CD14-positive monocyte (primary cell): ENCODE measurements around the gene GLG1. TPM values are rescaled to one million over a fixed set of nuclear protein-coding genes. Genes with fewer than 3 reads are reported as not detected.

Experiments
- DNase-seq, 3 donors: peaks; one replicate each; pipeline ENCODE4 v3.0.0-alpha.2; 2011 to 2022
- H2AFZ ChIP-seq: 2 replicates; pipeline ENCODE4 v1.6.0; 2012; ENCODE audit warnings: mild to moderate bottlenecking, low read depth, low read length, inconsistent platforms; ENCODE audit not compliant: insufficient read depth, poor library complexity, severe bottlenecking
- H3K27ac ChIP-seq, 2 donors: 1 replicate in 1 of 2; 2 replicates in 1 of 2; pipeline ENCODE4 v1.5.1; 2012 to 2013; ENCODE audit warnings: low read length in 2 of 2, control low read depth in 1 of 2, inconsistent platforms in 1 of 2, low read depth in 1 of 2, mild to moderate bottlenecking in 1 of 2
- H3K27me3 ChIP-seq, 2 donors: one replicate each; pipeline versions ENCODE4 v1.6.0 to v1.6.1; 2011 to 2013; ENCODE audit warnings: low read length in 2 of 2; ENCODE audit not compliant: control insufficient read depth in 2 of 2, insufficient read depth in 2 of 2
- H3K36me3 ChIP-seq, 2 donors: replicated peaks in 1 of 2; 1 replicate in 1 of 2; 2 replicates in 1 of 2; pipeline versions ENCODE4 v1.5.1 to v1.6.1; 2012 to 2013; ENCODE audit warnings: low read length in 2 of 2, control low read depth in 1 of 2, inconsistent platforms in 1 of 2, mild to moderate bottlenecking in 1 of 2; ENCODE audit not compliant: insufficient read depth in 2 of 2, control insufficient read depth in 1 of 2
- H3K4me1 ChIP-seq, 2 donors: 1 replicate in 1 of 2; 2 replicates in 1 of 2; pipeline versions ENCODE4 v1.5.1 to v1.6.1; 2012 to 2013; ENCODE audit warnings: low read length in 2 of 2, control low read depth in 1 of 2, inconsistent platforms in 1 of 2, mild to moderate bottlenecking in 1 of 2, moderate library complexity in 1 of 2; ENCODE audit not compliant: insufficient read depth in 2 of 2, control insufficient read depth in 1 of 2
- H3K4me2 ChIP-seq: replicated peaks from 2 replicates; pipeline ENCODE3; 2012; ENCODE audit warnings: low read length, moderate library complexity, mild to moderate bottlenecking; ENCODE audit not compliant: poor library complexity, severe bottlenecking; ENCODE audit errors: extremely low read depth
- H3K4me3 ChIP-seq, 3 experiments: fragments of 200-600 bp in 1 of 3; sonication (generic) in 1 of 3; replicated peaks in 1 of 3; 1 replicate in 2 of 3; 2 replicates in 1 of 3; pipeline ENCODE4 v1.5.1; 2011 to 2013; ENCODE audit warnings: low read length in 3 of 3, mild to moderate bottlenecking in 3 of 3, control low read depth in 2 of 3, low read depth in 2 of 3, inconsistent platforms in 1 of 3, moderate library complexity in 1 of 3
- H3K79me2 ChIP-seq: 2 replicates; pipeline ENCODE4 v1.6.0; 2012; ENCODE audit warnings: mild to moderate bottlenecking, control low read depth, inconsistent platforms, low read length, moderate library complexity; ENCODE audit not compliant: insufficient read depth
- H3K9ac ChIP-seq: 2 replicates; pipeline ENCODE4 v1.6.0; 2017; ENCODE audit warnings: low read length, mild to moderate bottlenecking; ENCODE audit not compliant: insufficient read depth, poor library complexity, severe bottlenecking
- H3K9me3 ChIP-seq, 2 donors: replicated peaks in 1 of 2; 1 replicate in 1 of 2; 2 replicates in 1 of 2; pipeline versions ENCODE4 v1.5.1 to v1.6.1; 2012 to 2013; ENCODE audit warnings: low read length in 2 of 2, control low read depth in 1 of 2; ENCODE audit not compliant: control insufficient read depth in 1 of 2, insufficient read depth in 1 of 2
- H4K20me1 ChIP-seq: 2 replicates; pipeline ENCODE4 v1.6.0; 2012; ENCODE audit warnings: mild to moderate bottlenecking, low read length, control low read depth, moderate library complexity; ENCODE audit not compliant: insufficient read depth
- H3K27ac Mint-ChIP-seq, 7 donors: one replicate each; pipeline ENCODE4 v1.8.0; 2020; ENCODE audit warnings: mild to moderate bottlenecking in 7 of 7, mixed read lengths in 7 of 7, moderate library complexity in 6 of 7, inconsistent platforms in 2 of 7
- H3K27me3 Mint-ChIP-seq, 3 donors: one replicate each; pipeline ENCODE4 v1.8.0; 2021 to 2022; ENCODE audit warnings: low read depth in 3 of 3, mild to moderate bottlenecking in 3 of 3, mixed read lengths in 3 of 3, moderate library complexity in 3 of 3, inconsistent platforms in 1 of 3
- H3K36me3 Mint-ChIP-seq, 2 donors: one replicate each; pipeline ENCODE4 v1.8.0; 2020; ENCODE audit warnings: mixed read lengths in 2 of 2, inconsistent platforms in 1 of 2, mild to moderate bottlenecking in 1 of 2
- H3K4me1 Mint-ChIP-seq: one replicate; pipeline ENCODE4 v1.8.0; 2020; ENCODE audit warnings: mild to moderate bottlenecking, mixed read lengths
- H3K4me3 Mint-ChIP-seq, 2 donors: one replicate each; pipeline ENCODE4 v1.8.0; 2020; ENCODE audit warnings: mild to moderate bottlenecking in 2 of 2, mixed read lengths in 2 of 2, moderate library complexity in 1 of 2
- H3K9me3 Mint-ChIP-seq, 7 donors: one replicate each; pipeline ENCODE4 v1.8.0; 2020 to 2022; ENCODE audit warnings: mixed read lengths in 7 of 7, mild to moderate bottlenecking in 6 of 7, moderate library complexity in 6 of 7, inconsistent platforms in 2 of 7
- WGBS: methylation state at CpG from one replicate; pipeline ENCODE4 v1.1.5; 2013; ENCODE audit warnings: missing lambda C conversion rate; ENCODE audit not compliant: insufficient coverage; 5-methylcytosine and 5-hydroxymethylcytosine counted together
- intact Hi-C, 2 donors: fragments of 100-400 bp; cut with micrococcal nuclease; formaldehyde crosslinking; loops; one replicate each; pipeline versions ENCODE4 v1.15.0 to v1.15.1; 2023
- polyA plus RNA-seq, 3 donors: library from polyadenylated mRNA; depleted of rRNA in 1 of 3; unstranded in 2 of 3; stranded (reverse) in 1 of 3; fragments of 300-500 nt in 2 of 3; fragments of >200 nt in 1 of 3; fragmentation: Illumina TruSeq in 2 of 3; gene quantifications; 1 replicate in 2 of 3; 2 replicates in 1 of 3; pipeline ENCODE4 v1.2.3, GENCODE V29; 2012 to 2021
- TF ChIP-seq, protein P1 (sequence below): fragments of 200-600 bp; IDR thresholded peaks from one replicate; pipeline ENCODE4 v1.8.0; 2022; ENCODE audit warnings: antibody characterized with exemption, mild to moderate bottlenecking

The GLG1 gene
- polyA plus RNA-seq, 3 donors, result 40.3 to 69.1 (median 51.1) TPM

DNA sequence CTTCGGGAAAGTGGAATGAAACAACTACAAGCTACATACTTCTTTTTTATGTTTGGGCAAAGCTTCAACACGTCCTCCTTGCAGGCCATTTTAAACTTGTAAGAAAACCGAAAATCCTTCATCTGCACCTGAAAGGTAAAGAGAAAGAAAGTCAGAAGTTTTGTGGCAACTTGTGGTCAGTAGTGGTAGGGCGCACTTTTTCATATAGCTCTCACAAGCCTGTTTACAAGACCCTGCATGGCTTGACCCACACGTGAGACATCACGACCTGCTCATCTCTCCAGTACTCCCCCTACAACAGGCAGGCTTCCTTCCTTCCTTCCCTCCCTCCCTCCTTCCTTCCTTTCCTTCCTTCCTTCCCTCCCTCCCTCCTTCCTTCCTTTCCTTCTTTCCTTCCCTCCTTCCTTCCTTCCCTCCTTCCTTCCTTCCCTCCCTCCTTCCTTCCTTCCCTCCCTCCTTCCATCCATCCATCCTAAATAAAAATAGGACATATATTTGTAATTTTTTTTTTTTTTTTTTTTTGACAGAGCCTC lies 136.9 kb downstream of the GLG1 start:
- no peaks in the 10 kb centered on the region for H3K4me1 ChIP-seq
- intact Hi-C loops, result loop anchor here in 1 of 2 donors (10.0 kb wide), 1 partner anchor 155 kb away; no protein-coding TSS in a partner anchor
- H3K36me3 Mint-ChIP-seq, result peaks cover 87 to 97% of the 10 kb centered on the region in 2 donors

DNA sequence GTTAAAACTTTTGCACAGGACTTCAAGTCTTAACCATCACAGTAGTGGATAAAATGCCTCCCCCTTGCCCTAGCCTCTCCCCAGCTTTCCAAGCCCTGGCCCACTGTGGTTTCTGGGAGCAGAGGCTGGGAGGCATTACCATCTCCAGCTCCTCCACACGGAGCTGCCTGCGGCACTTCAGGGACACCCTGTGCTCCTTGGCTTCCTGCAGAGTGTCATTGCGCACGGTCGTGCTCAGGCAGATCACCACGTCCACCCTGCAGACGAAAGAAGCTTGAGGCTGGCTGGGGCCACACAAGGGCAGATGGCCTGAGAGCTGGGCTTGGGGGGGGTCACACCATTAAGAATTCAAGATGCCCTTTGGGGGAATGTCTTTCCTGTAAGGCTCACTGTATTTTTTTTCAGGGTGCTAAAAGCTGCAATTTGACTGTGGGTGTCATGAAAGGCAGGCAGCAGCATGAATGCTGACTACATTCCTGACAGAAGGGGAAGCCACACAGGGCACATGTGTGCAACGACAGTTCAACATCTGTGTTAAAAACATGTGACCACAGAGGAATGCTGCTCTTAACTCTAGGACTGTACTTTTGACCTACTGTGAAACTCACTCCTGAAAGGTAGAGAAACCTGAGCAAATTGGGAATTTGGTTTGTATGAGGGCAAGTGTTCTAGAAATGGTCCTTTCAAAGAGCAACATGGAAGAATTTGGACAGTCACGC lies 137.9 kb downstream of the GLG1 start:
- no peak overlapping the region for H3K4me3 Mint-ChIP-seq
- WGBS, result 96% methylated on average over 8 of the region's 9 CpGs
- no peaks in the 10 kb centered on the region for H3K4me1 Mint-ChIP-seq
- Histone ChIP-seq H3K79me2 (no peaks in the 10 kb centered on the region), H3K27ac (no peak overlapping the region), H3K9me3 (no peaks in the 10 kb centered on the region), H3K4me1 (no peaks in the 10 kb centered on the region), H3K36me3 (peaks cover 91 to 100% of the 10 kb centered on the region in 2 donors), H3K4me3 (no peak overlapping the region), H3K4me2 (no peak overlapping the region), H2AFZ (no peak overlapping the region), H3K9ac (no peak overlapping the region), H4K20me1 (no peaks in the 10 kb centered on the region), H3K27me3 (no peaks in the 10 kb centered on the region)
- TF ChIP-seq, protein P1, sequence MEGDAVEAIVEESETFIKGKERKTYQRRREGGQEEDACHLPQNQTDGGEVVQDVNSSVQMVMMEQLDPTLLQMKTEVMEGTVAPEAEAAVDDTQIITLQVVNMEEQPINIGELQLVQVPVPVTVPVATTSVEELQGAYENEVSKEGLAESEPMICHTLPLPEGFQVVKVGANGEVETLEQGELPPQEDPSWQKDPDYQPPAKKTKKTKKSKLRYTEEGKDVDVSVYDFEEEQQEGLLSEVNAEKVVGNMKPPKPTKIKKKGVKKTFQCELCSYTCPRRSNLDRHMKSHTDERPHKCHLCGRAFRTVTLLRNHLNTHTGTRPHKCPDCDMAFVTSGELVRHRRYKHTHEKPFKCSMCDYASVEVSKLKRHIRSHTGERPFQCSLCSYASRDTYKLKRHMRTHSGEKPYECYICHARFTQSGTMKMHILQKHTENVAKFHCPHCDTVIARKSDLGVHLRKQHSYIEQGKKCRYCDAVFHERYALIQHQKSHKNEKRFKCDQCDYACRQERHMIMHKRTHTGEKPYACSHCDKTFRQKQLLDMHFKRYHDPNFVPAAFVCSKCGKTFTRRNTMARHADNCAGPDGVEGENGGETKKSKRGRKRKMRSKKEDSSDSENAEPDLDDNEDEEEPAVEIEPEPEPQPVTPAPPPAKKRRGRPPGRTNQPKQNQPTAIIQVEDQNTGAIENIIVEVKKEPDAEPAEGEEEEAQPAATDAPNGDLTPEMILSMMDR, result no peak
- no peak for DNase-seq
- H3K36me3 Mint-ChIP-seq, result peaks cover 86 to 96% of the 10 kb centered on the region in 2 donors
- H3K27me3 Mint-ChIP-seq, result no peaks in the 10 kb centered on the region
- no peaks in the 10 kb centered on the region for H3K9me3 Mint-ChIP-seq
- intact Hi-C loops, result no loop called here
- peak overlapping the region in 4 of 7 donors; percentile 7 to 74 (median 57) for H3K27ac Mint-ChIP-seq

More for the DNA sequence above, 136.9 kb downstream of the GLG1 start:
- WGBS, result 95% methylated on average over 2 of the region's 6 CpGs
- Histone ChIP-seq H3K36me3 (peaks cover 90 to 100% of the 10 kb centered on the region in 2 donors), H3K4me3 (no peak overlapping the region), H3K4me2 (no peak overlapping the region), H3K27me3 (no peaks in the 10 kb centered on the region), H2AFZ (no peak overlapping the region), H3K9ac (no peak overlapping the region), H3K9me3 (no peaks in the 10 kb centered on the region), H3K79me2 (no peaks in the 10 kb centered on the region), H4K20me1 (no peaks in the 10 kb centered on the region), H3K27ac (no peak overlapping the region)
- TF ChIP-seq, protein P1, result no peak
- Mint-ChIP-seq H3K27me3 (no peaks in the 10 kb centered on the region), H3K4me3 (no peak overlapping the region), H3K4me1 (no peaks in the 10 kb centered on the region), H3K9me3 (no peaks in the 10 kb centered on the region), H3K27ac (no peak overlapping the region)
- no peak for DNase-seq
